Subcutaneous abdominal adipose tissue (tissue), 5 donors: Measurements from ENCODE around the gene CHST11.
A peak's percentile ranks its signal among the peaks of the same experiment; 100 is the strongest.

ENCODE experiments used
- H3K27ac ChIP-seq: one replicate; pipeline ENCODE4 v1.7.0; 2013; ENCODE audit warnings: low read depth, mild to moderate bottlenecking, inconsistent platforms, low read length, moderate library complexity
- H3K27me3 ChIP-seq, 5 donors: one replicate each; pipeline ENCODE4 v1.7.0; 2013; ENCODE audit warnings: low read length in 5 of 5, inconsistent platforms in 1 of 5; ENCODE audit not compliant: control insufficient read depth in 5 of 5, insufficient read depth in 4 of 5
- H3K36me3 ChIP-seq, 5 donors: one replicate each; pipeline ENCODE4 v1.7.0; 2013; ENCODE audit warnings: low read length in 5 of 5; ENCODE audit not compliant: control insufficient read depth in 5 of 5, insufficient read depth in 5 of 5
- H3K4me1 ChIP-seq, 5 donors: one replicate each; pipeline ENCODE4 v1.7.0; 2013; ENCODE audit warnings: low read length in 5 of 5, mild to moderate bottlenecking in 3 of 5, moderate library complexity in 1 of 5; ENCODE audit not compliant: control insufficient read depth in 5 of 5, insufficient read depth in 5 of 5
- H3K4me3 ChIP-seq, 5 donors: one replicate each; pipeline ENCODE4 v1.7.0; 2013; ENCODE audit warnings: low read length in 5 of 5, low read depth in 1 of 5
- H3K9ac ChIP-seq, 5 donors: one replicate each; pipeline ENCODE4 v1.7.0; 2013; ENCODE audit warnings: low read length in 5 of 5, mild to moderate bottlenecking in 4 of 5, moderate library complexity in 3 of 5
- H3K9me3 ChIP-seq, 5 donors: one replicate each; pipeline ENCODE4 v1.7.0; 2013; ENCODE audit warnings: low read length in 5 of 5; ENCODE audit not compliant: control insufficient read depth in 5 of 5
- donor health status: healthy.
- donor health status: healthy.
- donor health status: healthy.
- donor health status: healthy.
- donor health status: healthy.

The CHST11 gene

DNA sequence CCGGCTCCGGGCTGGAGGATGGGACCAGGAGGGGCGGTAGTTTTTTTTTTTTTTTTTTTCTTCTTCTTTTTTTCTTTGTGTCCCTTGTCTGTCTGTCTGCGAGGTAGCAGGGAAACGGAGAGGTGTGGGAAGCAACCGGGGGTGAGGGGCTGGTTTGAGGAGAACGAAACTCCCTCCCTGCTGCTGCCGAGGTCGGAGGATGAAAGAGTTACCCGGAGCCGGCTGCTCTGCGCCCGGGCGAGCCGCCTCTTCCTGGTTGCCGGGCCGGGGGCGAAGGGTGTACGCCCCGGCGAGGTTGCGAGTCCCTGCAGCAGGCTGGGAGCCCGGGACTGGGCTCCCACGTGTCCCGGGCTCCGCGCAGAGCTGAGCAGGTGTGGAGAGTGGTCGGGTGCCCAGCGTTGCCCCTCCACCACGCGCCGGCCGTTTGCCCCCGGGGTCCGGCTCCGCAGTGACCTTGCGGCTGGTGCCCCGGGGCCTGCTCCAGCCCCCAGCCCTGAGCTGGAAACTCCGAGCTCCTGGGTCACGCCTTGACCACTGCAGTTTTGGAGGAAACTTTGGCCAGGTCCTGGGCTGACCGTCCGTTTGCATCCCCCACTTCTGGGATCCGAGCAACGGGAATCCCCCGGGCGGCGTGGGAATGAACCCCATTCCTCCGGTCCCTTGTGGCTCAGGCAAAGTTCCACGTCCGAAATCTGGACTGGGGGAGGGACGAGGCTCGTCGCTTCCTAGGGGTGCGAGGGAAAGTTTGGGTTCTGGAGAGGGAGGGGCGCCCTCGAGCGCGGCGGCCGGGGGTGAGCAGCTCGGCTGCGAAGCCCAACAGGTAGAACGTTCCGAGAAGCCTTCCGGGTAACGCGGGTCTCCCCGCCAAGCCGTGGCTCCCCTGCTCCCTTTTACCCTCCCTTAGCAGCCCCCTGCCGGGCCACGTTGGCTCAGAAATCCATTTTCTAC, 1.3 kb downstream of the CHST11 start:
- Histone ChIP-seq H3K27me3 (peaks cover 0 to 15% (median 4%) of the 10 kb centered on the region in 5 donors), H3K9ac (peak overlapping the region; percentile 63 to 82 (median 72)), H3K9me3 (no peaks in the 10 kb centered on the region), H3K4me3 (peak overlapping the region; percentile 75 to 85 (median 83)), H3K27ac (peak overlapping the region; percentile 54), H3K4me1 (peaks cover 3 to 53% (median 40%) of the 10 kb centered on the region in 5 donors), H3K36me3 (no peaks in the 10 kb centered on the region)

DNA sequence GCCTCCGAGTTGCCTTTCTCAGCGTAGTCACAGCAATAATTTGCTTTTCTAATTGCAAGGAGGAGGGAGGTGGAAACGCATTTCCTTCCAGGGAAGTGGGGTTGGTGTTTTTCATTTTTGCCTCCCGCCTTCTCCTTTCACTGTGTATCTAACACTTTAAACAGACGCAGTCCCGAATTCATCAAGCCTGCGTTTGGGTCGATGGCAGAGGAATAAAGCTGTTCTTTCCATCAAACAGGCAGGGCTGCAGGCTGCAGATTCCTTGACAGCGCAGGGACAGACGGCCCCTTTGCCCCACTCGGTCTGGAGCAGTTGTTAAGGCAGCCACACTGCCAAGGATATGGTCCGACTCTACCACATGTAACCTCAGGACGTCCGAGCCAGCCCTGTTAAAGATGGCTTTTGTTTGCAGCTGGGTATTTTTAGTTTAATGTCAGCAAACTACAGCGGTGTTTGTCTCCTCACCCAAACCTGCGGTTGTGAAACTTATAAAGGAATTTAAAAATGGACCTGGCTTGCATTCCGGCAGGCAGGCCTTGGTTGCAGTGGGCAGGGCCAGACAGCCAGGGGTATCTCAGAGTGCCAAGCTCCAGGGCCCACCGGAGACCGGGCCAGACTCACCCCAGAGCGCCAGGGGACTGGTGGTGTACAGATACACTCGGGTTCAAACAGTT, 2.1 kb downstream of the CHST11 start:
- Histone ChIP-seq H3K9me3 (no peaks in the 10 kb centered on the region), H3K9ac (peak overlapping the region; percentile 49 to 82 (median 70)), H3K36me3 (no peaks in the 10 kb centered on the region), H3K27me3 (peaks cover 0 to 15% (median 4%) of the 10 kb centered on the region in 5 donors), H3K27ac (peak overlapping the region; percentile 54), H3K4me1 (peaks cover 6 to 61% (median 40%) of the 10 kb centered on the region in 5 donors), H3K4me3 (peak overlapping the region; percentile 75 to 85 (median 83))

DNA sequence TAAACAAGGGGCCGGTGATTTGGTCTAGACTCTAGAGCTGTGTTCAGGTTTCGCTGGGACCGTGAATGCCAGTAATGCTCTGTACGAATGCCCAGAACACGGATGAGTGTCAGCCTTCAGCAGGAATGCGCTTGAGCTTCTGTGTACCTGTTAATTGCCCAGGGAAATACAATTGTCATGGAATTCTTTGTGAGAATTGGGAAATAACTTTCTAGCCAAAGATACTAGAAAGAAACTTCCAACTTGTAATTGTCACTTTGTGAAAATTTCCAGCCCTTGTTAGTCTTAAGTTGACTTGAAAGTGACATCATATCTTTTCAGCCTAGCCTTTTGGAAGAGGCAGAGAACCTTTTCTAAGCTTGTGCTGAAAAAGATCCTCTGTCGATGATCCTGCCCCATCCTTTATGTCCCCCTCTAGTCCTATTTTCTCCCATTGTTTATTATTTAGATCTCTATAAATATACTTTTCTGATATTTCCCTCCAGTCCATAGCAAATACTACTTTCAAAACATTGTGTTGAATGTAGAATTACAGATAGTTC, 2.7 kb downstream of the CHST11 start:
- H3K4me3 ChIP-seq: peak overlapping the region in 4 of 5 donors; percentile 75 to 85 (median 83)
- no peaks in the 10 kb centered on the region for H3K9me3 ChIP-seq
- peak overlapping the region; percentile 54 for H3K27ac ChIP-seq
- no peaks in the 10 kb centered on the region for H3K36me3 ChIP-seq
- peaks cover 6 to 62% (median 40%) of the 10 kb centered on the region in 5 donors for H3K4me1 ChIP-seq
- H3K27me3 ChIP-seq: peaks cover 0 to 15% (median 4%) of the 10 kb centered on the region in 5 donors
- H3K9ac ChIP-seq: peak overlapping the region in 3 of 5 donors; percentile 70 to 82 (median 73)

DNA sequence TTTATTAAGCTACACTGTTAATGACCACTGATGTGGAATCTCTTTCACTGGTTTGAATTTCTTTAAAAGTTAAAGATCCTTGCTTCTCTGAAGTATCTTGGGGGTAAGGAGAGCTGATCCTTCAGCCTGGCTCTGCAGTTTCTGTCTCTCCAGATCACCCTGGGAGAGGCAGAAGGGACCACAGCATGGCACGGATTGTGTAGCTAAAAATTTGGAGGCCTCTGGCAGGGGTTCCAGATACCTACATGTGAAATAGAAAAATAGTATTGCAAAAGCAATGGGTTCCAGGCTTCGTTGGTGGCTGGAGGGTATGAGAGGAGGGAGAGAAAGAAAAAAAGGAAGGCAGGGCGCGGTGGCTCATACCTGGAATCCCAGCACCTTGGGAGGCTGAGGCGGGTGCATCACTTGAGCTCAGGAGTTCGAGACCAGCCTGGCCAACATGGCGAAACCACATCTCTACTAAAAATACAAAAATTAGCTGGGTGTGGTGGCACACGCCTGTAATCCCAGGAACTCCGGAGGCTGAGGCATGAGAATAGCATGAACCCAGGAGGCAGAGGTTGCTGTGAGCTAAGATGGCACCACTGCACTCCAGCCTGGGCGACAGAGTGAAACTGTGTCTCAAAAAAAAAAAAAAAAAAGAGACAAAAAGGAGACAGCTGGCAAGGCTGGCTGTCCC, 3.4 kb downstream of the CHST11 start:
- Histone ChIP-seq H3K4me1 (peaks cover 6 to 62% (median 44%) of the 10 kb centered on the region in 5 donors), H3K36me3 (no peaks in the 10 kb centered on the region), H3K27ac (no peak overlapping the region), H3K9ac (no peak overlapping the region), H3K4me3 (no peak overlapping the region), H3K27me3 (peaks cover 0 to 13% (median 4%) of the 10 kb centered on the region in 5 donors), H3K9me3 (no peaks in the 10 kb centered on the region)

DNA sequence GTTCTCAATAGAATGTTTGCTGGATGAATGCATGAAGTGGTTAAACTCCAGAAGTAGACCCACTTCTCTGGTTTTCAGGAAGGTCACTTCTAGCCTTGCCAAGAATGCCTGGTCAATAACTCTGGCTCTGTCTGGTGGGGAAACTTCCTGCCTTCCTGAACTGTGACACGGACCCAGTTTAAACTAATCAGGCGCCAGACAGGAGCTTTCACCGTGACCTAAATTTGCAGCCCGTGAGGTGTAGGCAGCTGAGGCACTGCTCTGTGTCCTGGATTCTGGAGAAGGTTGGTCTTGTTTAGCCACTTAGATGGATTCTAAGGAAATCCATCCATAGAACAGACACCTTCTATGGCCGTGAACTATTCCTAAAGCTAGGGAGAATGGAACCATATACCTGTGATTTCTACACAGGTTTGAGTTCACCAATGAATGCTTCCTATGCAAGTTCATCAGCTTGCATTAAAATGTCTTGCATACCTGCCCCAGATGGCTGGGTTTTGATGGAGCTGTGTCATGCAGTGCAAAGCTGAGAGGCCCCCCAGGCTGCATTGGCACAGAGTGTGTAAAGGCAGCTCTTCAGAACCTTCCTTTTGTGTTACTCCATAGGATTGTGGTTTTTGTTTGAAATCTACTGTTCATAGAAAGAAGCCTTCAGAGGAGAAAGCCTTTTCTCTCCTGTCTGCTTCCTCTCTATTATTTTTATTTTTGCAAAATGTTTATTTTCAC, 4.4 kb downstream of the CHST11 start:
- H3K9me3 ChIP-seq: no peaks in the 10 kb centered on the region
- no peaks in the 10 kb centered on the region for H3K36me3 ChIP-seq
- H3K27me3 ChIP-seq: peaks cover 0 to 11% (median 3%) of the 10 kb centered on the region in 5 donors
- H3K9ac ChIP-seq: peak overlapping the region in 1 of 5 donors; percentile 26
- H3K27ac ChIP-seq: no peak overlapping the region
- no peak overlapping the region for H3K4me3 ChIP-seq
- peaks cover 6 to 58% (median 41%) of the 10 kb centered on the region in 5 donors for H3K4me1 ChIP-seq

DNA sequence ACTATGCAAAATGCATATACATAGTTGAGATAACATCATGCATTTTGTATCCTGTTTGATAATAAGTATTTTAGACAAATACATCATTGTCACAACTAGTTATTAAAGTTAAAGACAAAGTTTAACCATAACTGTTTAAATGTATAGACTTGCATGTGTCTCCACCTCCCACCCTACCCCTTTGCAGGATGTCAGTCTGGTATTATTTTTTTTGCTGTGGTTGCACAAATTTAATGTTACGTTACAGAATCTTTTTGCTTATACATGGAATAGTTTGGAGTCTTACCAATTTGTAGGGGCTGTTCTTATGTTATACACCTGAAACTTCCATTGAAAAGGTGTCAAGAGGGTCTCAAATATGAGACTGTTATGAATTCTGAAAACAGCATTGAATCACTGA, 5.6 kb downstream of the CHST11 start:
- H3K9me3 ChIP-seq: no peaks in the 10 kb centered on the region
- no peak overlapping the region for H3K4me3 ChIP-seq
- H3K36me3 ChIP-seq: no peaks in the 10 kb centered on the region
- no peak overlapping the region for H3K9ac ChIP-seq
- peaks cover 6 to 55% (median 30%) of the 10 kb centered on the region in 5 donors for H3K4me1 ChIP-seq
- H3K27me3 ChIP-seq: peaks cover 0 to 10% (median 3%) of the 10 kb centered on the region in 5 donors
- H3K27ac ChIP-seq: no peak overlapping the region

DNA sequence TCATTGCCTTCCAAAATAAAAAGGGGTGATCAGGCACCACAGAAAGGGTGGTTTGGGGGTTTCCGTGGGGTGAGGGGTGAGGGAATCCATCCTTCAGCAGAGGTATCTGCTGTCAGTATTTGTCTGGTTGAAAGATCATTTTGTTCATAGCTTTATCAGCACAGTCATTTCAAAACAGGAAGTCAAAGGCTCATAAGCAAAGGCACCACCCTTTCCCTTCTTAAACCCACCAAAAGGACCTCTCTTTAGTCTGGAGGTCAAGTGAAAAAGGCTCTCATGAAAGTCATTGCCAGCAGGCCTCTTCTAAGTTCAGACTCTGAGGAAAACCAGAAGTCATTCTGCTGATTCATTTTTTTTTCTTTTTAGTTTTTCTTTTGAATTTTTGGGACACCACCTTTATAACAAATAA, 6.2 kb downstream of the CHST11 start:
- Histone ChIP-seq H3K9ac (no peak overlapping the region), H3K9me3 (no peaks in the 10 kb centered on the region), H3K27me3 (peaks cover 0 to 8% (median 3%) of the 10 kb centered on the region in 5 donors), H3K27ac (peak overlapping the region; percentile 57), H3K36me3 (no peaks in the 10 kb centered on the region), H3K4me3 (no peak overlapping the region), H3K4me1 (peaks cover 6 to 50% (median 24%) of the 10 kb centered on the region in 5 donors)

DNA sequence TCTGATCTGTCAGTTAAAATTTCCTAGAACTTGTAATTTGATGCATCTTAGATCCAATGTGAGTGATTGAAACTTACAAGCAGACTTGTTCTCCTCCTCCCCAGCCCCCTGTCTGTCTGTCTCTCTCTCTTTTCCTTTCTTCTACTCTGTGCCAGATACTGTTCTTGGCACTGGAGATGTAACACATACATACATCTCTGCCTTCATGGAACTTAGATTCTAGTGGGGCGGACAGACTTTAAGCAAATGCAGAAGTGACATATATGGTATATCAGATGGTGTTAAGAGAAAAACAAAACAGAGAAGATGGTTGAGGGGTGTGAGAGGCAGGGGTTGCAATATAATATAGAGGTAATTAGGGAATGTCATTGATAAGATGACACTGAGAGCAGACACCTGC, 6.6 kb downstream of the CHST11 start:
- Histone ChIP-seq H3K27me3 (peaks cover 0 to 4% (median 2%) of the 10 kb centered on the region in 5 donors), H3K36me3 (no peaks in the 10 kb centered on the region), H3K4me3 (peak overlapping the region in 1 of 5 donors; percentile 14), H3K4me1 (peaks cover 6 to 46% (median 20%) of the 10 kb centered on the region in 5 donors), H3K9me3 (no peaks in the 10 kb centered on the region), H3K27ac (peak overlapping the region; percentile 57), H3K9ac (no peak overlapping the region)

DNA sequence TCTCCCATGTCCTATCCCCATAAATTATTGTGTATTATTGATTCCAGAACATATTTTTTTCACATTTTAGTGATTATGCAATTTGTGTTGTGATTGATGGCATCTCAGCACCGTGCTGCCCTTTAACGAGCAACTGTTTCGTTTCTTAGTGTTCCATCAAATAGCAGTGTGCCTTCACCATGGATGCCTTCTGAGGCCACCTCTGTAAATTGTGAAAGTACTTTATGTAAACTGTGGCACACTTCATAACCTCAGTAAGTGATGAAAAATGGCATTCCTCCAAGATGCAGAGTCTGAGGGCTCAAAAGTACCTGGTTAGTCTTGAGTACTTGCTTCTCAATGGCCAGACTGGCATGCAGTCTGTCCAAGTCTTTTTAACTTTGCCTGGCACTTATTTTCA, 8.2 kb downstream of the CHST11 start:
- Histone ChIP-seq H3K4me1 (peaks cover 3 to 34% (median 10%) of the 10 kb centered on the region in 5 donors), H3K27ac (no peak overlapping the region), H3K4me3 (no peak overlapping the region), H3K9ac (no peak overlapping the region), H3K27me3 (peaks cover 0 to 2% (median 0%) of the 10 kb centered on the region in 5 donors), H3K9me3 (no peaks in the 10 kb centered on the region), H3K36me3 (no peaks in the 10 kb centered on the region)
